HepG2 (cell line): ENCODE results near the gene NANOS1. TPM values are rescaled to one million over a fixed set of nuclear protein-coding genes. Genes with fewer than 3 reads are reported as not detected.

ENCODE experiments used
- BHLHE40 ChIP-seq: IDR thresholded peaks from 2 replicates; pipeline ENCODE4 v1.6.1; 2011; ENCODE audit warnings: low read length, improper control_type of control experiment
- CAMTA2 ChIP-seq: sonication (generic); formaldehyde crosslinking; IDR thresholded peaks from 2 replicates; pipeline ENCODE4 v1.4.0; 2020; ENCODE audit warnings: mild to moderate bottlenecking, missing genetic modification reagents, borderline replicate concordance
- CCDC6 ChIP-seq: sonication (generic); formaldehyde crosslinking; IDR thresholded peaks from 2 replicates; pipeline ENCODE4 v1.8.1; 2022; ENCODE audit warnings: mild to moderate bottlenecking, missing genetic modification reagents, moderate library complexity
- CENPT ChIP-seq: sonication (generic); formaldehyde crosslinking; IDR thresholded peaks from 2 replicates; pipeline ENCODE4 v1.8.0; 2022; ENCODE audit warnings: low read depth, mild to moderate bottlenecking, moderate library complexity, missing genetic modification reagents
- CREM ChIP-seq, 2 experiments: sonication (generic) in 1 of 2; formaldehyde crosslinking in 1 of 2; IDR thresholded peaks; 2 replicates each; pipeline versions ENCODE4 v1.4.0 to v1.6.1; 2016 to 2020; ENCODE audit warnings: antibody characterized with exemption in 1 of 2, mild to moderate bottlenecking in 1 of 2, missing genetic modification reagents in 1 of 2
- FOSL1 ChIP-seq: sonication (generic); formaldehyde crosslinking; IDR thresholded peaks from 2 replicates; pipeline ENCODE4 v1.9.0; 2021; ENCODE audit warnings: missing genetic modification reagents, borderline replicate concordance
- HNF4G ChIP-seq, 2 experiments: sonication (generic) in 1 of 2; formaldehyde crosslinking in 1 of 2; IDR thresholded peaks; 2 replicates each; pipeline versions ENCODE4 v1.4.0 to v1.6.1; 2011 to 2020; ENCODE audit warnings: borderline replicate concordance in 2 of 2, low read depth in 2 of 2, mild to moderate bottlenecking in 2 of 2, low read length in 1 of 2, missing genetic modification reagents in 1 of 2, moderate library complexity in 1 of 2
- KLF9 ChIP-seq: IDR thresholded peaks from 2 replicates; pipeline ENCODE4 v1.6.1; 2016; ENCODE audit warnings: low read depth
- MIER3 ChIP-seq: IDR thresholded peaks from 2 replicates; pipeline ENCODE4 v1.6.1; 2016; ENCODE audit warnings: missing compliant biosample characterization, borderline replicate concordance
- NFRKB ChIP-seq: fragments of 450-650 bp; IDR thresholded peaks from 2 replicates; pipeline ENCODE4 v1.6.1; 2017
- PRPF4 ChIP-seq: fragments of 200-400 bp; formaldehyde crosslinking; IDR thresholded peaks from 2 replicates; pipeline ENCODE4 v1.6.1; 2016; ENCODE audit warnings: low read length, low read depth; ENCODE audit not compliant: poor library complexity, severe bottlenecking
- SALL2 ChIP-seq: sonication (generic); formaldehyde crosslinking; IDR thresholded peaks from 2 replicates; pipeline ENCODE4 v1.8.1; 2023; ENCODE audit warnings: mild to moderate bottlenecking, missing genetic modification reagents, inconsistent platforms
- SIN3A ChIP-seq: IDR thresholded peaks from 2 replicates; pipeline ENCODE4 v1.6.1; 2011; ENCODE audit warnings: low read depth, mild to moderate bottlenecking, control low read depth, low read length, borderline replicate concordance
- SKI ChIP-seq: fragments of 450-650 bp; IDR thresholded peaks from one replicate; pipeline ENCODE4 v1.6.1; 2018; ENCODE audit warnings: mild to moderate bottlenecking; ENCODE audit not compliant: partially characterized antibody
- SMARCE1 ChIP-seq: fragments of 450-650 bp; IDR thresholded peaks from 2 replicates; pipeline ENCODE4 v1.6.1; 2017; ENCODE audit warnings: borderline replicate concordance
- SP1 ChIP-seq, 2 experiments: fragments of 450-650 bp in 1 of 2; sonication (generic) in 1 of 2; formaldehyde crosslinking in 1 of 2; IDR thresholded peaks; 2 replicates each; pipeline versions ENCODE4 v1.4.0 to v1.6.1; 2016 to 2020; ENCODE audit warnings: missing genetic modification reagents in 1 of 2
- SP2 ChIP-seq: sonication (generic); formaldehyde crosslinking; IDR thresholded peaks from 2 replicates; pipeline ENCODE4 v1.5.1; 2020; ENCODE audit warnings: mild to moderate bottlenecking, missing genetic modification reagents
- SRF ChIP-seq: IDR thresholded peaks from 2 replicates; pipeline ENCODE4 v1.6.1; 2011; ENCODE audit warnings: mild to moderate bottlenecking, low read depth, low read length, moderate library complexity
- XRCC5 ChIP-seq: fragments of 200-400 bp; formaldehyde crosslinking; optimal IDR thresholded peaks from 2 replicates; pipeline ENCODE3; 2017; ENCODE audit warnings: mild to moderate bottlenecking, low read length
- ZBTB21 ChIP-seq: sonication (generic); formaldehyde crosslinking; IDR thresholded peaks from 2 replicates; pipeline ENCODE4 v1.4.0; 2020; ENCODE audit warnings: missing genetic modification reagents
- ZBTB3 ChIP-seq: sonication (generic); formaldehyde crosslinking; IDR thresholded peaks from 2 replicates; pipeline ENCODE4 v1.4.0; 2020; ENCODE audit warnings: low read depth, mild to moderate bottlenecking, moderate library complexity, missing genetic modification reagents, borderline replicate concordance
- ZNF20 ChIP-seq: sonication (generic); formaldehyde crosslinking; IDR thresholded peaks from 2 replicates; pipeline ENCODE4 v1.4.0; 2020; ENCODE audit warnings: mild to moderate bottlenecking, moderate library complexity, missing genetic modification reagents
- ZNF234 ChIP-seq: sonication (generic); formaldehyde crosslinking; conservative IDR thresholded peaks from 2 replicates; pipeline ENCODE4 v1.5.1; 2020; ENCODE audit warnings: mild to moderate bottlenecking, missing genetic modification reagents
- ZNF253 ChIP-seq: sonication (generic); formaldehyde crosslinking; IDR thresholded peaks from 2 replicates; pipeline ENCODE4 v1.8.0; 2022; ENCODE audit warnings: mild to moderate bottlenecking, missing genetic modification reagents, borderline replicate concordance
- ZNF33B ChIP-seq: sonication (generic); formaldehyde crosslinking; IDR thresholded peaks from 2 replicates; pipeline ENCODE4 v1.5.1; 2020; ENCODE audit warnings: mild to moderate bottlenecking, missing genetic modification reagents
- ZNF781 ChIP-seq: sonication (generic); formaldehyde crosslinking; IDR thresholded peaks from 2 replicates; pipeline ENCODE4 v1.5.1; 2020; ENCODE audit warnings: borderline replicate concordance, mild to moderate bottlenecking, missing genetic modification reagents; ENCODE audit errors: not compliant biosample characterization
- ZNF883 ChIP-seq: sonication (generic); formaldehyde crosslinking; IDR thresholded peaks from 2 replicates; pipeline ENCODE4 v1.5.1; 2020; ENCODE audit warnings: mild to moderate bottlenecking, missing genetic modification reagents; ENCODE audit errors: not compliant biosample characterization
- polyA plus RNA-seq, 8 experiments: library from polyadenylated mRNA; depleted of rRNA in 3 of 8; stranded (reverse) in 7 of 8; unstranded in 1 of 8; fragments of >200 nt; fragmentation: Illumina TruSeq in 4 of 8; extraction: Trizol in 4 of 8; gene quantifications; 2 replicates each; pipeline versions ENCODE4 v1.2.1 to v1.2.3, GENCODE V29; 2011 to 2016; ENCODE audit warnings: low read depth in 4 of 8, missing spikeins in 1 of 8, mixed read lengths in 1 of 8; ENCODE audit not compliant: insufficient read depth in 1 of 8
- total RNA-seq, 5 experiments: library from RNA; depleted of rRNA; stranded (reverse); fragments of >200 nt; fragmentation: Illumina TruSeq; extraction: Trizol; gene quantifications; 2 replicates each; pipeline ENCODE4 v1.2.3, GENCODE V29; 2016; ENCODE audit warnings: low read depth in 1 of 5
- TF ChIP-seq, protein P1 (sequence below): IDR thresholded peaks from 2 replicates; pipeline ENCODE4 v1.6.1; 2016; ENCODE audit warnings: missing genetic modification reagents, missing compliant biosample characterization
- TF ChIP-seq, protein P2 (sequence below): sonication (generic); formaldehyde crosslinking; IDR thresholded peaks from 2 replicates; pipeline ENCODE4 v1.4.0; 2020; ENCODE audit warnings: low read depth, mild to moderate bottlenecking, missing genetic modification reagents
- TF ChIP-seq, protein P3 (sequence below): IDR thresholded peaks from 2 replicates; pipeline ENCODE4 v1.6.1; 2016; ENCODE audit warnings: mild to moderate bottlenecking, missing biosample characterization, missing genetic modification reagents

Gene NANOS1
- total and polyA plus RNA-seq, 2 of the 13 experiments (the other 11 are each of a cell fraction or from before 2014, with no cell fraction given): 1.7 to 2.2 TPM

DNA sequence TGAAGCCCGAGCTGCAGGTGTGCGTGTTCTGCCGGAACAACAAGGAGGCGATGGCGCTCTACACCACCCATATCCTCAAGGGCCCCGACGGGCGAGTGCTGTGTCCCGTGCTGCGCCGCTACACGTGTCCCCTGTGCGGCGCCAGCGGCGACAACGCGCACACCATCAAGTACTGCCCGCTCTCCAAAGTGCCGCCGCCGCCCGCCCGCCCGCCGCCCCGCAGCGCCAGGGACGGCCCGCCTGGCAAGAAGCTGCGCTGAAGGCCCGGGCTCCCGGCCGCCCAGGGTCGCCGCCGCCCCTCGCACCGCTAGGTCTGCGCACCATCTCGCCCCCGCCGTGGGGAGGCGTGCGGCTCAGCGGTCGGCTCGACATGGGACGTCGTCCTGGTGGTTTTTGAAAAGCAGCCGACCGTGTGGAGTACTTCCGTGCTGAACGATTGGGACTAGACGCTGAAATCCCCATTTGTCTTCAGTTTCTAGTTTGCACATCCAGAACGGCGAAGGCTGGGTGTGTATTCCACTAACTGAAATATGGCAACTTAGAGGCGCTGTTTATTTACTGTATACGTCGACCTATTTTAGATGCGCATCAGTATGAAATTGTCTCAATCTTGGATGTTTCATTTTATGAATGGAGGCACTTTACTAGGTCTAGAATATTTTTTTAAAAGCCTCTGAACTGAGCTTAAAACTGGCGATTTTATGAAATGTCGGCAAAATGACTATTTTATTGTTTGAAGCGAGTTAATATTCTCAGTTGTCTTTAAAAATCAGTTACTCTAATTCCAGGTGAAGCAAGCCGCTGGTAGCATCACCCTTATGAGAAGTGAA is 1.1 kb downstream of the NANOS1 start (continued):
- TF ChIP-seq PRPF4: no peak
- TF ChIP-seq SIN3A: 0 out of 2 replicates have a peak, but pooled peaks have one; percentile 37
- no peak for TF ChIP-seq MIER3 (CRISPR knock-in tag)
- TF ChIP-seq SRF: no peak
- TF ChIP-seq XRCC5: no peak
- no peak for TF ChIP-seq ZNF883 (CRISPR knock-in tag)
- TF ChIP-seq ZNF33B (CRISPR knock-in tag): no peak
- TF ChIP-seq HNF4G (IDR thresholded peaks at IDR 0.05; ENCODE audit: borderline replicate concordance, low read depth, low read length): no peak
- TF ChIP-seq HNF4G (CRISPR knock-in tag; IDR thresholded peaks at IDR 0.05; ENCODE audit: borderline replicate concordance, low read depth): no peak
- no peak for TF ChIP-seq CAMTA2 (CRISPR knock-in tag)
- peak; percentile 42 for TF ChIP-seq SKI
- peak; percentile 39; the same call in 1 of the 2 replicates for TF ChIP-seq SALL2
- no peak for TF ChIP-seq SP2 (CRISPR knock-in tag)
- TF ChIP-seq KLF9 (CRISPR knock-in tag): no peak
- TF ChIP-seq, protein P1, sequence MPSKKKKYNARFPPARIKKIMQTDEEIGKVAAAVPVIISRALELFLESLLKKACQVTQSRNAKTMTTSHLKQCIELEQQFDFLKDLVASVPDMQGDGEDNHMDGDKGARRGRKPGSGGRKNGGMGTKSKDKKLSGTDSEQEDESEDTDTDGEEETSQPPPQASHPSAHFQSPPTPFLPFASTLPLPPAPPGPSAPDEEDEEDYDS (CRISPR knock-in tag): no peak
- no peak for TF ChIP-seq NFRKB
- no peak for TF ChIP-seq SP1 (IDR thresholded peaks at IDR 0.05)
- TF ChIP-seq SP1 (CRISPR knock-in tag; IDR thresholded peaks at IDR 0.05): no peak
- no peak for TF ChIP-seq ZNF781 (CRISPR knock-in tag)
- no peak for TF ChIP-seq CCDC6
- no peak for TF ChIP-seq ZNF234 (CRISPR knock-in tag)
- no peak for TF ChIP-seq CREM (IDR thresholded peaks at IDR 0.05)
- no peak for TF ChIP-seq CREM (CRISPR knock-in tag; IDR thresholded peaks at IDR 0.05)
- TF ChIP-seq FOSL1 (CRISPR knock-in tag): no peak
- peak; percentile 65; the same call in 1 of the 2 replicates for TF ChIP-seq ZNF253 (CRISPR knock-in tag)
- TF ChIP-seq, protein P2, sequence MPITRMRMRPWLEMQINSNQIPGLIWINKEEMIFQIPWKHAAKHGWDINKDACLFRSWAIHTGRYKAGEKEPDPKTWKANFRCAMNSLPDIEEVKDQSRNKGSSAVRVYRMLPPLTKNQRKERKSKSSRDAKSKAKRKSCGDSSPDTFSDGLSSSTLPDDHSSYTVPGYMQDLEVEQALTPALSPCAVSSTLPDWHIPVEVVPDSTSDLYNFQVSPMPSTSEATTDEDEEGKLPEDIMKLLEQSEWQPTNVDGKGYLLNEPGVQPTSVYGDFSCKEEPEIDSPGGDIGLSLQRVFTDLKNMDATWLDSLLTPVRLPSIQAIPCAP: no peak
- TF ChIP-seq ZBTB21: no peak
- TF ChIP-seq, protein P3, sequence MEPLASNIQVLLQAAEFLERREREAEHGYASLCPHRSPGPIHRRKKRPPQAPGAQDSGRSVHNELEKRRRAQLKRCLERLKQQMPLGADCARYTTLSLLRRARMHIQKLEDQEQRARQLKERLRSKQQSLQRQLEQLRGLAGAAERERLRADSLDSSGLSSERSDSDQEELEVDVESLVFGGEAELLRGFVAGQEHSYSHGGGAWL (CRISPR knock-in tag): peak; percentile 47; the same call in 1 of the 2 replicates
- TF ChIP-seq BHLHE40: peak; percentile 84
- no peak for TF ChIP-seq ZBTB3 (CRISPR knock-in tag)
- no peak for TF ChIP-seq SMARCE1
- TF ChIP-seq CENPT: no peak
- TF ChIP-seq ZNF20 (CRISPR knock-in tag): no peak
